Measurements from ENCODE around the gene ARNT2.

DNA sequence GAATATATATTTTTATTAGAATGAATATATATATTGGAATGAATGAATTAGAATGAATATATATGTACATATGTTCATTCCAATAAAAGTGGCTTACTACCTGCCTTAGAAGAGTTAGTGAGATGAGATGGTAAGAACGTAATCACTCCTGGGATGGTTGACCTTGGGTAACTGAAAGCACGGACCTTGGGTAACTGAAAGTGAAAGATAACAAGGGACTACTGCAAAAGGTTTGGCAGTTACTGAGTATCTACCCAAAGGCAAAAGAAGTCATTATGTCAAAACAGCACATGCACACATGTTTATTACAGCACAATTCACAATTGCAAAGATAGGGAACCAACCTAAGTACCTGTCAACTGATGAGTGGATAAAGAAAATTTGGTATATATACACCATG is 16.5 kb downstream of the ARNT2 start:
- TF ChIP-seq EP300 (IDR thresholded peaks at IDR 0.05) (no peak), CHD2 (IDR thresholded peaks at IDR 0.05; ENCODE audit: low read length, partially characterized antibody) (no peak), RAD21 (conservative IDR thresholded peaks at IDR 0.05 in 1 of 2, IDR thresholded peaks at IDR 0.05 in 1 of 2) (no peak), SMC3 (IDR thresholded peaks at IDR 0.05) (no peak), PHF8 (IDR thresholded peaks at IDR 0.05; ENCODE audit: borderline replicate concordance, low read depth) (no peak), NR3C1 (IDR thresholded peaks at IDR 0.05) (no peak), KDM5A (IDR thresholded peaks at IDR 0.05) (no peak), POLR2A (IDR thresholded peaks at IDR 0.05; ENCODE audit: low read length) (no peak), POLR2AphosphoS2 (conservative IDR thresholded peaks at IDR 0.05; ENCODE audit: low read length) (no peak), ESRRA (IDR thresholded peaks at IDR 0.05; ENCODE audit: borderline replicate concordance, low read length) (no peak)
- TF ChIP-seq, protein P1, sequence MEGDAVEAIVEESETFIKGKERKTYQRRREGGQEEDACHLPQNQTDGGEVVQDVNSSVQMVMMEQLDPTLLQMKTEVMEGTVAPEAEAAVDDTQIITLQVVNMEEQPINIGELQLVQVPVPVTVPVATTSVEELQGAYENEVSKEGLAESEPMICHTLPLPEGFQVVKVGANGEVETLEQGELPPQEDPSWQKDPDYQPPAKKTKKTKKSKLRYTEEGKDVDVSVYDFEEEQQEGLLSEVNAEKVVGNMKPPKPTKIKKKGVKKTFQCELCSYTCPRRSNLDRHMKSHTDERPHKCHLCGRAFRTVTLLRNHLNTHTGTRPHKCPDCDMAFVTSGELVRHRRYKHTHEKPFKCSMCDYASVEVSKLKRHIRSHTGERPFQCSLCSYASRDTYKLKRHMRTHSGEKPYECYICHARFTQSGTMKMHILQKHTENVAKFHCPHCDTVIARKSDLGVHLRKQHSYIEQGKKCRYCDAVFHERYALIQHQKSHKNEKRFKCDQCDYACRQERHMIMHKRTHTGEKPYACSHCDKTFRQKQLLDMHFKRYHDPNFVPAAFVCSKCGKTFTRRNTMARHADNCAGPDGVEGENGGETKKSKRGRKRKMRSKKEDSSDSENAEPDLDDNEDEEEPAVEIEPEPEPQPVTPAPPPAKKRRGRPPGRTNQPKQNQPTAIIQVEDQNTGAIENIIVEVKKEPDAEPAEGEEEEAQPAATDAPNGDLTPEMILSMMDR (IDR thresholded peaks at IDR 0.05), result no peak
- TF ChIP-seq, protein P2, sequence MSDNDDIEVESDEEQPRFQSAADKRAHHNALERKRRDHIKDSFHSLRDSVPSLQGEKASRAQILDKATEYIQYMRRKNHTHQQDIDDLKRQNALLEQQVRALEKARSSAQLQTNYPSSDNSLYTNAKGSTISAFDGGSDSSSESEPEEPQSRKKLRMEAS (IDR thresholded peaks at IDR 0.05), result no peak
- TF ChIP-seq, protein P3, sequence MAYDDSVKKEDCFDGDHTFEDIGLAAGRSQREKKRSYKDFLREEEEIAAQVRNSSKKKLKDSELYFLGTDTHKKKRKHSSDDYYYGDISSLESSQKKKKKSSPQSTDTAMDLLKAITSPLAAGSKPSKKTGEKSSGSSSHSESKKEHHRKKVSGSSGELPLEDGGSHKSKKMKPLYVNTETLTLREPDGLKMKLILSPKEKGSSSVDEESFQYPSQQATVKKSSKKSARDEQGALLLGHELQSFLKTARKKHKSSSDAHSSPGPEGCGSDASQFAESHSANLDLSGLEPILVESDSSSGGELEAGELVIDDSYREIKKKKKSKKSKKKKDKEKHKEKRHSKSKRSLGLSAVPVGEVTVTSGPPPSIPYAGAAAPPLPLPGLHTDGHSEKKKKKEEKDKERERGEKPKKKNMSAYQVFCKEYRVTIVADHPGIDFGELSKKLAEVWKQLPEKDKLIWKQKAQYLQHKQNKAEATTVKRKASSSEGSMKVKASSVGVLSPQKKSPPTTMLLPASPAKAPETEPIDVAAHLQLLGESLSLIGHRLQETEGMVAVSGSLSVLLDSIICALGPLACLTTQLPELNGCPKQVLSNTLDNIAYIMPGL (CRISPR knock-in tag; IDR thresholded peaks at IDR 0.05; ENCODE audit: borderline replicate concordance), result no peak

Measured in A549 (cell line).